SK-N-SH treated with all-trans-retinoic acid at 6 μM for 48 hours (cell line): Measurements from ENCODE around the gene ARHGAP15.

ENCODE experiments used
- ATAC-seq: fragments of 200-7000 bp; cut with Tn5 transposase; 3 replicates; pipeline ENCODE4 v1.9.1; 2020; ENCODE audit warnings: mild to moderate bottlenecking, moderate library complexity
- ARNTL ChIP-seq: fragments of 450-650 bp; formaldehyde crosslinking; IDR thresholded peaks from 2 replicates; pipeline ENCODE4 v1.5.0; 2020; ENCODE audit warnings: low read depth, mild to moderate bottlenecking, moderate library complexity, borderline replicate concordance
- BACH2 ChIP-seq: fragments of 250-450 bp; sonication (Bioruptor Pico); IDR thresholded peaks from 2 replicates; pipeline ENCODE4 v1.9.0; 2021; ENCODE audit warnings: mild to moderate bottlenecking, borderline replicate concordance
- CSDC2 ChIP-seq: fragments of 250-450 bp; sonication (Bioruptor Pico); IDR thresholded peaks from 2 replicates; pipeline ENCODE4 v1.5.0; 2020; ENCODE audit warnings: mild to moderate bottlenecking, moderate library complexity
- ESRRG ChIP-seq: fragments of 250-450 bp; sonication (Bioruptor Pico); IDR thresholded peaks from 2 replicates; pipeline ENCODE4 v1.6.1; 2021; ENCODE audit warnings: mild to moderate bottlenecking
- GLIS3 ChIP-seq: fragments of 250-450 bp; sonication (Bioruptor Pico); IDR thresholded peaks from 2 replicates; pipeline ENCODE4 v1.5.0; 2020; ENCODE audit warnings: mild to moderate bottlenecking, moderate library complexity
- ISL1 ChIP-seq: fragments of 250-450 bp; sonication (Bioruptor Pico); IDR thresholded peaks from 2 replicates; pipeline ENCODE4 v2.1.2; 2022; ENCODE audit warnings: mild to moderate bottlenecking, moderate library complexity
- OSR1 ChIP-seq: fragments of 250-450 bp; sonication (Bioruptor Pico); IDR thresholded peaks from 2 replicates; pipeline ENCODE4 v1.8.0; 2022; ENCODE audit warnings: moderate library complexity, mild to moderate bottlenecking, inconsistent platforms
- PPARA ChIP-seq: fragments of 250-450 bp; sonication (Bioruptor Pico); IDR thresholded peaks from 2 replicates; pipeline ENCODE4 v1.5.0; 2020; ENCODE audit warnings: mild to moderate bottlenecking, borderline replicate concordance
- RARB ChIP-seq: fragments of 250-450 bp; sonication (Bioruptor Pico); IDR thresholded peaks from 2 replicates; pipeline ENCODE4 v1.8.0; 2021; ENCODE audit warnings: mild to moderate bottlenecking, moderate library complexity
- SNAI2 ChIP-seq: fragments of 250-450 bp; sonication (Bioruptor Pico); IDR thresholded peaks from 2 replicates; pipeline ENCODE4 v1.5.0; 2020; ENCODE audit warnings: mild to moderate bottlenecking, moderate library complexity
- TCF4 ChIP-seq: fragments of 250-450 bp; sonication (Bioruptor Pico); IDR thresholded peaks from 2 replicates; pipeline ENCODE4 v1.8.0; 2021; ENCODE audit warnings: mild to moderate bottlenecking, moderate library complexity, borderline replicate concordance
- TOX ChIP-seq: fragments of 250-450 bp; sonication (Bioruptor Pico); IDR thresholded peaks from 2 replicates; pipeline ENCODE4 v1.8.0; 2021; ENCODE audit warnings: mild to moderate bottlenecking, moderate library complexity, borderline replicate concordance
- ZC3H10 ChIP-seq: fragments of 250-450 bp; sonication (Bioruptor Pico); IDR thresholded peaks from 2 replicates; pipeline ENCODE4 v1.5.1; 2021; ENCODE audit warnings: mild to moderate bottlenecking, moderate library complexity
- ZFP3 ChIP-seq: fragments of 250-450 bp; sonication (Bioruptor Pico); IDR thresholded peaks from 2 replicates; pipeline ENCODE4 v1.5.0; 2020; ENCODE audit warnings: mild to moderate bottlenecking, moderate library complexity
- ZFP30 ChIP-seq: fragments of 450-650 bp; formaldehyde crosslinking; IDR thresholded peaks from 2 replicates; pipeline ENCODE4 v1.5.0; 2022; ENCODE audit warnings: mild to moderate bottlenecking, moderate library complexity
- ZNF565 ChIP-seq: fragments of 450-650 bp; formaldehyde crosslinking; conservative IDR thresholded peaks from 2 replicates; pipeline ENCODE4 v1.5.0; 2020; ENCODE audit warnings: low read depth, mild to moderate bottlenecking, moderate library complexity
- ZNF70 ChIP-seq: fragments of 450-650 bp; formaldehyde crosslinking; IDR thresholded peaks from 2 replicates; pipeline ENCODE4 v1.5.0; 2020; ENCODE audit warnings: mild to moderate bottlenecking, moderate library complexity
- ZNF8 ChIP-seq: fragments of 450-650 bp; formaldehyde crosslinking; IDR thresholded peaks from 2 replicates; pipeline ENCODE4 v1.5.0; 2020; ENCODE audit warnings: mild to moderate bottlenecking, moderate library complexity
- TF ChIP-seq, protein P1 (sequence below): fragments of 250-450 bp; sonication (Bioruptor Pico); IDR thresholded peaks from 2 replicates; pipeline ENCODE4 v1.5.1; 2021; ENCODE audit warnings: mild to moderate bottlenecking, moderate library complexity
- TF ChIP-seq, protein P2 (sequence below): fragments of 250-450 bp; sonication (Bioruptor Pico); IDR thresholded peaks from 2 replicates; pipeline ENCODE4 v1.5.0; 2020; ENCODE audit warnings: mild to moderate bottlenecking, moderate library complexity
- TF ChIP-seq, protein P3 (sequence below): fragments of 250-450 bp; sonication (Bioruptor Pico); IDR thresholded peaks from 2 replicates; pipeline ENCODE4 v1.8.0; 2020; ENCODE audit warnings: mild to moderate bottlenecking, moderate library complexity, borderline replicate concordance
- TF ChIP-seq, protein P4 (sequence below): fragments of 250-450 bp; sonication (Bioruptor Pico); IDR thresholded peaks from 2 replicates; pipeline ENCODE4 v1.5.1; 2020; ENCODE audit warnings: low read depth, mild to moderate bottlenecking, moderate library complexity

Gene ARHGAP15

DNA sequence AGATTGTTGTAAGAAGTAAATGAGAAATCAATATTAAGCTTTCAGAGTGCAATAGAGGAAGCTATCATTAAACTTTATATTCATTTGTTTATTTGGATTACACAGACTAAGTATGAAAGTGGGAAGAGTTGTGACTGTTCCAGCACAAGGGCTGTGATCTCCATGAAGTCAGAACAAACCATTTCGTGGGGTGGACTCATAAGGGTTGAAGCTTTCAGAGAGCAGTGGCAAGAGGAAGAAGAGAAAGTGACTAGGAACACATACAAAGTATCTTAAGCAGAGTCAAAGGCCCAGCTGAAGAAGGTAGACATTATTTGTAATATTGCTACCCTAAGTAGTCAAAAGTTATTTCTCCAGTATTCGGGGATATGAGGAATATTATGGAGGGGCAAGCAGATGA, 117.0 kb downstream of the ARHGAP15 start (continued):
- TF ChIP-seq, protein P1, sequence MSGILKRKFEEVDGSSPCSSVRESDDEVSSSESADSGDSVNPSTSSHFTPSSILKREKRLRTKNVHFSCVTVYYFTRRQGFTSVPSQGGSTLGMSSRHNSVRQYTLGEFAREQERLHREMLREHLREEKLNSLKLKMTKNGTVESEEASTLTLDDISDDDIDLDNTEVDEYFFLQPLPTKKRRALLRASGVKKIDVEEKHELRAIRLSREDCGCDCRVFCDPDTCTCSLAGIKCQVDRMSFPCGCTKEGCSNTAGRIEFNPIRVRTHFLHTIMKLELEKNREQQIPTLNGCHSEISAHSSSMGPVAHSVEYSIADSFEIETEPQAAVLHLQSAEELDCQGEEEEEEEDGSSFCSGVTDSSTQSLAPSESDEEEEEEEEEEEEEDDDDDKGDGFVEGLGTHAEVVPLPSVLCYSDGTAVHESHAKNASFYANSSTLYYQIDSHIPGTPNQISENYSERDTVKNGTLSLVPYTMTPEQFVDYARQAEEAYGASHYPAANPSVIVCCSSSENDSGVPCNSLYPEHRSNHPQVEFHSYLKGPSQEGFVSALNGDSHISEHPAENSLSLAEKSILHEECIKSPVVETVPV: no peak

DNA sequence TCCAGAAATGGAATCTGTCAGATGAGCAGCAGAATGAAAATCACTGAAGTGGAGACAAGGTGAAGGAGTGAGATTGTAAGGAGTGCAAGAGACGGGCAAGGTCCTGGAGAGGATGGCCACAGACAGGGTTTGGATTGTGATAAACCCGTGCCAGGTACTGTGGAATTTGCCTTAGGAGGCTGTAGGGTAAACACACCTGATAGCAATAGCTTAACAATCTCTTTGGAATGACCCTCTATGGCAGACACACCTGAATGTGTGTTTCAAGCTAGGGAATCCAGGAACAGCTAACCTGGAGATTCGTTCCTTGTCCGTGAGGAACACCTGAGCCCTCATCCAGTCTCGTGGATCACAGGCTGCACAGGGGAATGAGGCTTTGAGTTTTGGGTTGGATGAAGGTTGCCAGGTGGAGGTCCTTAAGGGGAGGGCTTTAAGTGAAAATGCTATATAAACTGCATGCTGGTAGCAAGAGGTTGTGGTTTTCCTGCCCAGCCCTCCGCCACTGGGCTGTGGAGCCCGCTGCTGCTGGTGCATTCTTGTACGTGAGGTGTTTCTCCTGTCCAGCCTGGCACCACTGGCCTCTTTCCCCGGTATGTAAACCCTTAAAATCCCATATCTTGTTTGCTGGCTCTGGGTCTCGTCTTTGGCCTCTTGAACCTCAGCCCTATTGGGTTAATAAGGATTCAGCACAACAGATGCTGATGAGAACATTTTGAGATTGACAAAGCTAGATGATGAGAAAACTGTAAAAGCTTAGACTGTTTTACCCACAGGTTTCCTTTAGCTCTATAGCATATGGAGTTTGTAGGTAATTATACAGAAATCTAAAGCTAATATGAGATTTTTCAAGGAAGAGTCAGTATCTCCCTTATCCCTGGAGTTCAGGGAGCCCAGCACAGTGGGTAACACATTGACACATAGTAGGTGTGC, 117.9 kb downstream of the ARHGAP15 start:
- ATAC-seq: no peak
- TF ChIP-seq ZNF8 (CRISPR knock-in tag): no peak
- TF ChIP-seq ISL1: no peak
- TF ChIP-seq, protein P2, sequence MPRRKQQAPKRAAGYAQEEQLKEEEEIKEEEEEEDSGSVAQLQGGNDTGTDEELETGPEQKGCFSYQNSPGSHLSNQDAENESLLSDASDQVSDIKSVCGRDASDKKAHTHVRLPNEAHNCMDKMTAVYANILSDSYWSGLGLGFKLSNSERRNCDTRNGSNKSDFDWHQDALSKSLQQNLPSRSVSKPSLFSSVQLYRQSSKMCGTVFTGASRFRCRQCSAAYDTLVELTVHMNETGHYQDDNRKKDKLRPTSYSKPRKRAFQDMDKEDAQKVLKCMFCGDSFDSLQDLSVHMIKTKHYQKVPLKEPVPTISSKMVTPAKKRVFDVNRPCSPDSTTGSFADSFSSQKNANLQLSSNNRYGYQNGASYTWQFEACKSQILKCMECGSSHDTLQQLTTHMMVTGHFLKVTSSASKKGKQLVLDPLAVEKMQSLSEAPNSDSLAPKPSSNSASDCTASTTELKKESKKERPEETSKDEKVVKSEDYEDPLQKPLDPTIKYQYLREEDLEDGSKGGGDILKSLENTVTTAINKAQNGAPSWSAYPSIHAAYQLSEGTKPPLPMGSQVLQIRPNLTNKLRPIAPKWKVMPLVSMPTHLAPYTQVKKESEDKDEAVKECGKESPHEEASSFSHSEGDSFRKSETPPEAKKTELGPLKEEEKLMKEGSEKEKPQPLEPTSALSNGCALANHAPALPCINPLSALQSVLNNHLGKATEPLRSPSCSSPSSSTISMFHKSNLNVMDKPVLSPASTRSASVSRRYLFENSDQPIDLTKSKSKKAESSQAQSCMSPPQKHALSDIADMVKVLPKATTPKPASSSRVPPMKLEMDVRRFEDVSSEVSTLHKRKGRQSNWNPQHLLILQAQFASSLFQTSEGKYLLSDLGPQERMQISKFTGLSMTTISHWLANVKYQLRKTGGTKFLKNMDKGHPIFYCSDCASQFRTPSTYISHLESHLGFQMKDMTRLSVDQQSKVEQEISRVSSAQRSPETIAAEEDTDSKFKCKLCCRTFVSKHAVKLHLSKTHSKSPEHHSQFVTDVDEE (CRISPR knock-in tag): no peak
- TF ChIP-seq ZNF70 (CRISPR knock-in tag): no peak
- no peak for TF ChIP-seq ESRRG
- no peak for TF ChIP-seq OSR1 (CRISPR knock-in tag)
- no peak for TF ChIP-seq GLIS3 (CRISPR knock-in tag)
- no peak for TF ChIP-seq ZFP3 (CRISPR knock-in tag)
- no peak for TF ChIP-seq PPARA
- TF ChIP-seq, protein P1: no peak
- no peak for TF ChIP-seq TOX (CRISPR knock-in tag)
- TF ChIP-seq RARB: no peak
- TF ChIP-seq, all 23 proteins: peak for 0

DNA sequence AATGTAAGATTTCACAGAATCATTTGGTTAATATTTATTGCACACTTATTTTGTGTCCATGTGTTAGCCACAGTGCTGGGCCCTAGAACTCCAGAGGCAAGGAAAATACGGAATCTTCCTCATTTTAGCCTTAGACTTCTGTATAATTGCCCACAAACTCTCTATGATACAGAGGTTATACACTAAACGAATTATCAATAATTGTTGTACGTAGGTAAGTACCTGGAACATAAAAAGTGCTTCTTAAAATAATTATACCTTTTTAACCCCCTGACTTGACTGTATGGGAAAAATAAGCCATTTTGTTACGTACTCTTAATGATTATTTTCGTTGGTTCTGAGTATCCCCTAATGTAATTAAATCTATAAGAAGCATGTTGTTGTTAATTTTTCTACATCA, 119.4 kb downstream of the ARHGAP15 start:
- no peak for TF ChIP-seq SNAI2 (CRISPR knock-in tag)
- no peak for TF ChIP-seq GLIS3 (CRISPR knock-in tag)
- TF ChIP-seq ARNTL (CRISPR knock-in tag): no peak
- TF ChIP-seq PPARA: no peak
- no peak for TF ChIP-seq ESRRG

DNA sequence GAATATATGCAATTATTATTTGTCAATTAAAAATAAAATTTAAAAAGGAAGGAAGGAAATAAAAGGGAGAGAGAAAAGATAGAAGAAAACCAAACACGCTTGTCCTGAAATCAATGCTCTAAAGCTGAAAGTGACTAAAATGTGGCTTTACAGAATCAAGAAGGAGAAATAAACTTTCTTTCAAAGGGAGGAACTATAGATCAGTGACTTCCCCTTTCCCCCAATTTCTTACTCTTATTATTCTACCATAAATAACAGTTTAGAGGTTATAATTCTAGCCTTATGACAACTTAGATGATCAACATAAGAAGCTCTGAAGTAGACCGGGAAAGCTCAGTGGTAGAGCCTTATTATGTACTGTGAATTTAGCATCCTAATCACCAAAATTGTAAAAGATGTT, 122.5 kb downstream of the ARHGAP15 start:
- ATAC-seq: no peak
- TF ChIP-seq PPARA (no peak), ZNF565 (CRISPR knock-in tag) (no peak), ZNF8 (CRISPR knock-in tag) (no peak), ISL1 (no peak), ZC3H10 (CRISPR knock-in tag) (no peak), OSR1 (CRISPR knock-in tag) (no peak), TCF4 (CRISPR knock-in tag) (no peak), ZFP30 (no peak), BACH2 (CRISPR knock-in tag) (no peak), GLIS3 (CRISPR knock-in tag) (no peak), CSDC2 (no peak), ARNTL (CRISPR knock-in tag) (no peak), SNAI2 (CRISPR knock-in tag) (no peak), ZNF70 (CRISPR knock-in tag) (no peak)
- TF ChIP-seq, protein P3, sequence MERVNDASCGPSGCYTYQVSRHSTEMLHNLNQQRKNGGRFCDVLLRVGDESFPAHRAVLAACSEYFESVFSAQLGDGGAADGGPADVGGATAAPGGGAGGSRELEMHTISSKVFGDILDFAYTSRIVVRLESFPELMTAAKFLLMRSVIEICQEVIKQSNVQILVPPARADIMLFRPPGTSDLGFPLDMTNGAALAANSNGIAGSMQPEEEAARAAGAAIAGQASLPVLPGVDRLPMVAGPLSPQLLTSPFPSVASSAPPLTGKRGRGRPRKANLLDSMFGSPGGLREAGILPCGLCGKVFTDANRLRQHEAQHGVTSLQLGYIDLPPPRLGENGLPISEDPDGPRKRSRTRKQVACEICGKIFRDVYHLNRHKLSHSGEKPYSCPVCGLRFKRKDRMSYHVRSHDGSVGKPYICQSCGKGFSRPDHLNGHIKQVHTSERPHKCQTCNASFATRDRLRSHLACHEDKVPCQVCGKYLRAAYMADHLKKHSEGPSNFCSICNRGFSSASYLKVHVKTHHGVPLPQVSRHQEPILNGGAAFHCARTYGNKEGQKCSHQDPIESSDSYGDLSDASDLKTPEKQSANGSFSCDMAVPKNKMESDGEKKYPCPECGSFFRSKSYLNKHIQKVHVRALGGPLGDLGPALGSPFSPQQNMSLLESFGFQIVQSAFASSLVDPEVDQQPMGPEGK: no peak
- TF ChIP-seq, protein P2 (CRISPR knock-in tag): no peak
- TF ChIP-seq, protein P4, sequence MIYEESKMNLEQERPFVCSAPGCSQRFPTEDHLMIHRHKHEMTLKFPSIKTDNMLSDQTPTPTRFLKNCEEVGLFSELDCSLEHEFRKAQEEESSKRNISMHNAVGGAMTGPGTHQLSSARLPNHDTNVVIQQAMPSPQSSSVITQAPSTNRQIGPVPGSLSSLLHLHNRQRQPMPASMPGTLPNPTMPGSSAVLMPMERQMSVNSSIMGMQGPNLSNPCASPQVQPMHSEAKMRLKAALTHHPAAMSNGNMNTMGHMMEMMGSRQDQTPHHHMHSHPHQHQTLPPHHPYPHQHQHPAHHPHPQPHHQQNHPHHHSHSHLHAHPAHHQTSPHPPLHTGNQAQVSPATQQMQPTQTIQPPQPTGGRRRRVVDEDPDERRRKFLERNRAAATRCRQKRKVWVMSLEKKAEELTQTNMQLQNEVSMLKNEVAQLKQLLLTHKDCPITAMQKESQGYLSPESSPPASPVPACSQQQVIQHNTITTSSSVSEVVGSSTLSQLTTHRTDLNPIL (CRISPR knock-in tag): no peak

More for the DNA sequence above, 119.4 kb downstream of the ARHGAP15 start:
- ATAC-seq: no peak
